Endothelial cell of umbilical vein (primary cell): Measurements from ENCODE around the gene ERGIC1. TPM values are rescaled to one million over a fixed set of nuclear protein-coding genes. Genes with fewer than 3 reads are reported as not detected.

ENCODE experiments used
- BruUV-seq: library from RNA; stranded (reverse); fragments of 400-500 nt; replicated peaks from 2 replicates; lab custom pipeline; 2021; lab: Mats Ljungman, UMichigan
- CTCF ChIA-PET: fragments of 300-600, 350-600 bp; sonication (Branson Sonifier 250); formaldehyde crosslinking; loops from one replicate; lab custom pipeline; 2021; ENCODE audit warnings: antibody characterized with exemption, inconsistent platforms; lab: Charles Lee
- POLR2A ChIA-PET: fragments of 300-600, 350-600 bp; sonication (Branson Sonifier 250); formaldehyde crosslinking; loops from one replicate; lab custom pipeline; 2021; ENCODE audit warnings: antibody characterized with exemption, inconsistent platforms; lab: Charles Lee
- DNase-seq: peaks from one replicate; pipeline ENCODE4 v3.0.0-alpha.2; 2011; ENCODE audit warnings: low read depth, low spot score
- FAIRE-seq: peaks from 2 replicates; lab custom pipeline; 2011; peaks lifted over from hg19 to GRCh38; lab: Jason Lieb, UNC
- H2AFZ ChIP-seq: 2 replicates; pipeline ENCODE4 v1.6.0; 2012; ENCODE audit warnings: low read depth, low read length, control low read depth, inconsistent platforms
- H3K27ac ChIP-seq: 2 replicates; pipeline ENCODE4 v1.5.1; 2011; ENCODE audit warnings: low read depth, mild to moderate bottlenecking, control low read depth, low read length, moderate library complexity; ENCODE audit not compliant: insufficient read depth
- H3K27me3 ChIP-seq, 2 experiments: 2 replicates each; pipeline versions ENCODE4 v1.6.0 to v1.6.1; 2011; ENCODE audit warnings: low read length in 2 of 2, mixed read lengths in 1 of 2; ENCODE audit not compliant: control insufficient read depth in 2 of 2, insufficient read depth in 2 of 2
- H3K36me3 ChIP-seq, 2 experiments: 2 replicates in 1 of 2; 3 replicates in 1 of 2; pipeline ENCODE4 v1.5.1; 2011; ENCODE audit warnings: low read length in 2 of 2, mild to moderate bottlenecking in 1 of 2, moderate library complexity in 1 of 2; ENCODE audit not compliant: control insufficient read depth in 2 of 2, insufficient read depth in 2 of 2; ENCODE audit errors: extremely low read depth in 1 of 2
- H3K4me1 ChIP-seq: 3 replicates; pipeline ENCODE4 v1.5.1; 2011; ENCODE audit warnings: mild to moderate bottlenecking, low read length; ENCODE audit not compliant: control insufficient read depth, insufficient read depth; ENCODE audit errors: extremely low read depth
- H3K4me2 ChIP-seq: 2 replicates; pipeline ENCODE4 v1.6.1; 2011; ENCODE audit warnings: low read length, control low read depth, mixed read lengths; ENCODE audit not compliant: insufficient read depth
- H3K4me3 ChIP-seq, 3 experiments: fragments of 200-600 bp in 1 of 3; sonication (generic), shearing (Covaris generic) in 1 of 3; replicated peaks in 1 of 3; 2 replicates each; pipeline ENCODE4 v1.5.1; 2011 to 2016; ENCODE audit warnings: control low read depth in 3 of 3, low read length in 3 of 3, mild to moderate bottlenecking in 2 of 3, inconsistent platforms in 1 of 3, low read depth in 1 of 3, moderate library complexity in 1 of 3; ENCODE audit not compliant: insufficient read depth in 1 of 3
- H3K79me2 ChIP-seq: 2 replicates; pipeline ENCODE4 v1.6.0; 2012; ENCODE audit warnings: low read length, inconsistent platforms; ENCODE audit not compliant: control insufficient read depth, insufficient read depth
- H3K9ac ChIP-seq: replicated peaks from 2 replicates; pipeline ENCODE3; 2011; ENCODE audit warnings: low read length, control low read depth; ENCODE audit not compliant: insufficient read depth; ENCODE audit errors: extremely low read depth
- H3K9me1 ChIP-seq: replicated peaks from 3 replicates; pipeline ENCODE4 v1.6.0; 2011; ENCODE audit warnings: mild to moderate bottlenecking, low read length; ENCODE audit not compliant: control insufficient read depth, insufficient read depth; ENCODE audit errors: extremely low read depth
- H3K9me3 ChIP-seq: replicated peaks from 2 replicates; pipeline ENCODE4 v1.5.1; 2012; ENCODE audit warnings: low read length, inconsistent platforms; ENCODE audit not compliant: control insufficient read depth, insufficient read depth
- H4K20me1 ChIP-seq: replicated peaks from 2 replicates; pipeline ENCODE3; 2011; ENCODE audit warnings: mild to moderate bottlenecking, low read length; ENCODE audit not compliant: control insufficient read depth, insufficient read depth; ENCODE audit errors: extremely low read depth
- CTCF ChIP-seq, 2 donors: IDR thresholded peaks; 1 replicate in 1 of 2; 2 replicates in 1 of 2; pipeline ENCODE4 v1.5.1; 2011; ENCODE audit warnings: low read length in 2 of 2, mild to moderate bottlenecking in 2 of 2, moderate library complexity in 2 of 2, control low read depth in 1 of 2, inconsistent platforms in 1 of 2, low read depth in 1 of 2; ENCODE audit not compliant: insufficient read depth in 1 of 2; ENCODE audit errors: extremely low read depth in 1 of 2
- GATA2 ChIP-seq: IDR thresholded peaks from 2 replicates; pipeline ENCODE4 v1.7.0; 2011; ENCODE audit warnings: low read depth, mild to moderate bottlenecking, moderate library complexity, mixed read lengths, low read length; ENCODE audit not compliant: insufficient read length, insufficient read depth
- JUN ChIP-seq: IDR thresholded peaks from 2 replicates; pipeline ENCODE4 v1.6.1; 2011; ENCODE audit warnings: borderline replicate concordance, low read depth; ENCODE audit not compliant: insufficient read length, insufficient read depth
- POLR2AphosphoS5 ChIP-seq: IDR thresholded peaks from 2 replicates; pipeline ENCODE4 v1.6.1; 2012; ENCODE audit warnings: low read depth, mild to moderate bottlenecking, control low read depth, low read length, moderate library complexity; ENCODE audit not compliant: insufficient read depth
- dilution Hi-C: fragments of 300-500 bp; cut with MboI; formaldehyde crosslinking; loops from one replicate; pipeline ENCODE4 v1.15.0; 2019; ENCODE audit warnings: low sequenced_read_pairs; ENCODE audit not compliant: extremely low pct_ligation_motif_present
- intact Hi-C: fragments of 100-400 bp; cut with micrococcal nuclease; formaldehyde crosslinking; loops from one replicate; pipeline ENCODE4 v1.10.0; 2022
- polyA plus RNA-seq, 4 experiments: library from polyadenylated mRNA; depleted of rRNA in 3 of 4; stranded (reverse) in 3 of 4; unstranded in 1 of 4; fragments of >200 nt; gene quantifications; 2 replicates each; pipeline versions ENCODE4 v1.2.1 to v1.2.3, GENCODE V29; 2011 to 2012; ENCODE audit warnings: missing spikeins in 1 of 4
- total RNA-seq: library from RNA; stranded (reverse); gene quantifications from 2 replicates; pipeline ENCODE4 v1.2.3, GENCODE V29; 2021

The ERGIC1 gene
- total and polyA plus RNA-seq, 2 donors (not counting 3 experiments of a cell fraction or from before 2014, with no cell fraction given): 105 to 109 TPM

GRCh38 chr5:172984244-172984953 lies 150.3 kb downstream of the ERGIC1 start:
- Histone ChIP-seq H2AFZ (peak overlapping the region; percentile 78), H3K9me3 (no peaks in the 10 kb centered on the region), H4K20me1 (no peaks in the 10 kb centered on the region), H3K36me3 (peaks cover 2% of the 10 kb centered on the region in 2 experiments), H3K79me2 (peaks cover 46% of the 10 kb centered on the region), H3K9ac (peak overlapping the region; percentile 94), H3K4me3 (peak overlapping the region; percentile 42 to 93 (median 92)), H3K27ac (peak overlapping the region; percentile 81), H3K27me3 (no peaks in the 10 kb centered on the region), H3K4me1 (peaks cover 13% of the 10 kb centered on the region), H3K9me1 (no peaks in the 10 kb centered on the region), H3K4me2 (peak overlapping the region; percentile 83)
- dilution Hi-C loops: no loop called here
- BruUV-seq: TSS peak; percentile 86
- CTCF ChIA-PET: interaction anchor here (0.6 to 2.6 kb wide), 51 partner anchors 10 to 596 kb away, joined by 3 to 27 read pairs (median 4); partner anchors contain the start of genes BNIP1 and RPL26L1
- TF ChIP-seq JUN: no peak
- TF ChIP-seq CTCF (IDR thresholded peaks at IDR 0.05; ENCODE audit: extremely low read depth in 1 of 2, insufficient read depth in 1 of 2, low read depth in 1 of 2, low read length in 2 of 2): peak; percentile 64 to 75
- TF ChIP-seq GATA2: peak; percentile 80
- no peak for TF ChIP-seq POLR2AphosphoS5
- POLR2A ChIA-PET: interaction anchor here (1.0 to 1.7 kb wide), 4 partner anchors 25 to 1597 kb away, joined by 3 to 5 read pairs (median 4); partner anchors contain the start of gene RPL26L1
- DNase-seq (peak; percentile 92), FAIRE-seq (peak; percentile 85)
- intact Hi-C loops: loop anchor here (1.0 kb wide), 4 partner anchors 45 to 299 kb away; no protein-coding TSS in a partner anchor
